Jurkat, Clone E6-1 (cell line): ENCODE results near the gene SYNGAP1. TPM values are rescaled to one million over a fixed set of nuclear protein-coding genes. Genes with fewer than 3 reads are reported as not detected.
"Not testable (repeated sequence)": the region's sequence is repeated elsewhere in the genome, so short reads cannot be mapped to it uniquely, and the experiment has no call there.

Source experiments
- DNase-seq: peaks from one replicate; pipeline ENCODE4 v3.0.0-alpha.2; 2011; ENCODE audit warnings: low read depth, low spot score
- H3K4me3 ChIP-seq: 2 replicates; pipeline ENCODE4 v1.5.1; 2011; ENCODE audit warnings: mild to moderate bottlenecking, low read length, control low read depth, moderate library complexity
- polyA plus RNA-seq: library from polyadenylated mRNA; unstranded; fragments of >200 nt; gene quantifications from one replicate; pipeline ENCODE4 v1.2.1, GENCODE V29; 2012; ENCODE audit warnings: missing spikeins; ENCODE audit not compliant: insufficient read length, insufficient read depth

The SYNGAP1 gene
- 30.1 TPM for polyA plus RNA-seq

- peak within 1 kb of the TSS; percentile 67 for H3K4me3 ChIP-seq
- peak; percentile 51 for DNase-seq
These were observed at the start of gene SYNGAP1 for GRCh38 chr6:33419580-33420490. SYNGAP1 (plus strand) TSS chr6:33420065; CDS start chr6:33420265, 200 bp downstream.

DNA sequence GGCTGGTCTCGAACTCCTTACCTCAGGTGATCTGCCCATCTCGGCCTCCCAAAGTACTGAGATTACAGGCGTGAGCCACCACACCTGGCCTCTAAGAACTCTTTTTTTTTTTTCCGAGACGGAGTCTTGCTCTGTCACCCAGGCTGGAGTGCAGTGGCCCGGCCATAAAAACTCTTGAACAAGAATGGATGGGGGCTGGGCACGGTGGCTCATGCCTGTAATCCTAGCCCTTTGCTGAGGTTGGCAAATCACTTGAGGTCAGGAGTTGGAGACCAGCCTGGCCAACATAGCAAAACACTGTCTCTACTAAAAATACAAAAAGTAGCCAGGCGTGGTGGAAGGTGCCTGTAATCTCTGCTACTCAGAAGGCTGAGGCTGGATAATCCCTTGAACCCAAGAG lies 48.0 kb upstream of the SYNGAP1 start:
- not testable (repeated sequence) for H3K4me3 ChIP-seq, DNase-seq

DNA sequence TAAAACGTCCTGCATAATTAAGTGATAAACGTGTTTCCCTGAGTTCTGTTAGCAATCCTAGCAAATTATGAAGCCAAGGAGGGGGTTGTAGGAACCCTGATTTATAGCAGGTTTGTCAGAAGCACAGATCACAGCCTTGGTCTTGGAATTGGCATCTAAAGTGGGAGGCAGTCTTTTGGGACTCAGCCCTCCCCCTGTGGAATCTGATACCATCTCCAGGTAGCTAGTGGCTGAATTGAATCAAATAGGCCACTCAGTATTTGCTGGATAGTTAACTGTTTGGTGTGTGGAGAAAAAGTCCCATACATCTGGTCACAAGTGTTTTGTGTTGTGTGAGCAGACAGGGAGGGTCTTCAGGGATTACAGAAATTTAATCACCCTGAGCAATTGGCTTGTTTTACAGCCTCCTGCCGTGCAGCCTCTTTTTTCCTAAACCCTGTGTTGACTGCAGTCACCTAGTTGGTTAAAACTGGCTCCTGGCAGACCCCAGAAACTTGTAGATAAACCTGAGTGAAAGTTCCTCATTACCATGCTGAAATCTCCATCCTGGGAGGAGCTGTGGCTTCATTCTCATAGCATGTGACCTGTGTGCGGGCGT lies 47.2 kb upstream of the SYNGAP1 start:
- no peak overlapping the region for H3K4me3 ChIP-seq
- DNase-seq: no peak

- no peak overlapping the region for H3K4me3 ChIP-seq
- peak; percentile 69 for DNase-seq
These were observed 45.6 kb upstream of the SYNGAP1 start for GRCh38 chr6:33373960-33374910.

DNA sequence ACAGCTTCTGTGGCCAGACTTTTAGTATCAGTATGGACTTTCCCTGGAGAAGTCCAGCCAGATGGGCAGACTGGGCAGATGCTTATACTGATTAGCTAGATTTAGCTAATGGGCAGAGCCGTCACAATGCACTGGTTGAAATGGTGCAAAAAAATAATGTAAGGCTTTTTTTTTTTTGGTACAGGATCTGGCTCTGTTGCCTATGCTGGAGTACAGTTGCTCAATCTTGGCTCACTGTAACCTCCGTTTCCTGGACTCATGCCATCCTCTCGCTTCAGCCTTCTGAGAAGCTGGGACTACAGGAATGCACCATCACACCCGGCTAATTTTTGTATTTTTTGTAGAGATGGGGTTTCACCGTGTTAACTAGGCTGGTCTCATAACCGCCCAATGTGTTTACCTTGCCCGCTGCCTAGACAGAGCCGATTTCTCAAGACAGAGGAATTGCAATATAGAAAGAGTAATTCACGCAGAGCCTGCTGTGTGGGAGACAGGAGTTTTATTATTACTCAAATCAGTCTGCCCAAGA lies 44.7 kb upstream of the SYNGAP1 start:
- H3K4me3 ChIP-seq: no peak overlapping the region
- no peak for DNase-seq

DNA sequence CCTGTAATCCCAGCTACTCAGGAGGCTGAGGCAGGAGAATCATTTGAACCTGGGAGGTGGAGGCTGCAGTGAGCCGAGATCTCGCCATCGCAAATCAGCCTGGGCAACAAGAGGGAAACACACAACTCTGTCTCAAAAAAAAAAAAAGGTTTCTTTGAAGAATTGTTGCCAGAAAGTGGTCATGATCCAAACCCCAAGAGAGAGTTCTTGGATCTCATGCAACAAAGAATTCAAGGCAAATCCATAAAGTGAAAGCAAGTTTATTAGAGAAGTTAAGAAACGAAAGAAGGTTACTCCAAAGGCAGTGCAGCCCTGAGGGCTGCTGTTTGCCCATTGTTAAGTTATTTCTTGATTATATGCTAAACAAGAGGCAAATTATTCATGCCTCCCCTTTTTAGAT lies 42.7 kb upstream of the SYNGAP1 start:
- no peak overlapping the region for H3K4me3 ChIP-seq
- no peak for DNase-seq

GRCh38 chr6:33379184-33379583 lies 40.7 kb upstream of the SYNGAP1 start:
- not testable (repeated sequence) for DNase-seq, H3K4me3 ChIP-seq

DNA sequence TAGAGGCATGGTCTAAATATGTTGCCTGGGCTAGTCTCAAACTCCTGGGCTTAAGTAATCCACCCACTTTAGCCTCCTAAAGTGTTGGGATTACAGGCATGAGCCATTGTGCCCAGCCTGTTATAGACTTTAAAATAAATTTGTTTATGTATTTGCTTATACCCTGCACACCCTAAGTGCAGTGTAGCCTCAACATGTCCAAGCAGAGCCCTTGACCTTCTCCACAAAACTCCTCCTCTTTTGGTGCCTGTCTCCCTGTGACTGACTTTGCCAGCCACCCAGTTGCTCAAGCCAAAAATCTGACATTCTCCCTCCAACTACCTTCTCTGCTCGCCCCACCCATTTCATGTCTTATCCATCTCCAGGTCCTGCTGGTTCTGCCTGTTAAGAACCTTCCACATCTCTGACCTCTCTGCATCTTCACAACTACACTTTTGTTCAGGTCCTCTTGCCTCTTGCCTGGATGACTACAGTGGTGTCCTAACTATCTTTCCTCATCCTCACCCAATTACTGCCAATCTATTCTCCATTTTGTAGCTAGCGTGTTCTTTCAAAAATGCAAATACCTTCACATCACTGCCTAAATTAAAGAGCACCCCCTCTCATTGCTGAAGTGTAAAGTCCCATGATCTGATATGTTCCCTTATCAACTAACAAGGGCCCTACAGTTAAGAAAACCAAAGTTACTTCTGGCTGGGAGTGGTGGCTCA lies 39.4 kb upstream of the SYNGAP1 start:
- no peak overlapping the region for H3K4me3 ChIP-seq

DNA sequence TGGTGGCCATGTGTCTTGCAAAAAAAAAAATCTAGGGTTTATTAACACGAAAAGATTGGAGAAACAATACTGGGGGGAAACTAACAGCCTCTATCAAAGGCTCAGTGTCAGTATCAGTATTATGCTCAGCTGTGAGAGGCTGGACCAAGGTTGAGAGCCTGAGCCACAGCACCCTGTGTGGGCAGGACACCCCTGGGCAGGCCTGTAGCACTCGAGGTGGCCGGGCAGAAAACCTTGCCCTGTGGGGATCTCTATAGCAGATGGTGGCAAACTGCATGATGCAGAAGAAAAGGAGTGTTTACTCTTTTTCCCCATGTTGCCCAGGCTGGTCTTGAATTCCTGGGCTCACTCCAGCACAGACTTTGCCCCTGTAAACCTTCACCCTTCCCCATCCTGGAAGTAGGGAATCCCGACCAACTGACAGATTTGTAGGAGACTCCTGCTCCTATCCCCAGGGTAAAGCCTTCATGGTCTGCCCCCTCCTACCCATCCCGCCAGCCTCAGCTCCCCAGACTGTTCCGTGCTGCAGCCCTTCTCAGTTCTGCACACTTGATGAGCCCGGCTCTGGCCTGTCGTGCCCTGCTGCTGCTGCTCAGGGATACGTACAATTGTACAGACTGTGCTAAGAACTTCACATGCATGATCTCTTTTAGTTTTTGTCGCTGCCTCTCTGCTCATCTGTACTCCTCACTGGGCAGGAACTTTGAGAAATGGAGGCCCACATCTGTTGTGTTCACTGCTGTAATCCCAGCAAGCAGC lies 36.3 kb upstream of the SYNGAP1 start:
- DNase-seq: no peak
- H3K4me3 ChIP-seq: no peak overlapping the region

More for the DNA sequence above, 39.4 kb upstream of the SYNGAP1 start:
- DNase-seq: no peak

- no peak for DNase-seq
- H3K4me3 ChIP-seq: no peak overlapping the region
These were observed 35.3 kb upstream of the SYNGAP1 start for GRCh38 chr6:33384581-33385020.

DNA sequence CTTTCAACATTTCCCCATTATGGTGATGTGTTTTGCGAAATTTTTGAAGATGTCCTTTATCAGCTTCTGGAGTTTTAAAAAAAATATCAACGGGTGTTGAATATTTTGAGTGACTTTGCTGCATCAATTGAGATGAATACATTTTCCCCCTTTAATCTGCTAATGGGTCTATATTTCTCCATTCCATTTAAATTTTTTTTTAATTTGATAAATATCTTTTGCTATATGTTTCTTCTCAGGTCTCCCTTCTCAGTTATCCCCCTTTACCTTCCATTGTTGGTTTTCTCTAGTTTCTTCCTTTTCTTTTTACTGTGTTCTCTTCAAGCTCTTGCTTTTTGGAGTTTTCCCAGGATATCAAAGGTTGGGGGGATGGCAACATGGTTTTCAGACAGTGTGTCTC lies 29.7 kb upstream of the SYNGAP1 start:
- DNase-seq: no peak
- H3K4me3 ChIP-seq: no peak overlapping the region

- no peak for DNase-seq
- peak overlapping the region; percentile 81 for H3K4me3 ChIP-seq
These were observed 29.0 kb upstream of the SYNGAP1 start for GRCh38 chr6:33390767-33391277.

GRCh38 chr6:33391278-33391921 lies 28.5 kb upstream of the SYNGAP1 start, which contains the start of gene KIFC1:
KIFC1 (plus strand) TSS chr6:33391823; CDS start chr6:33391986, 163 bp downstream.
- DNase-seq: peak; percentile 100
- peak within 1 kb of the TSS; percentile 81 for H3K4me3 ChIP-seq

DNA sequence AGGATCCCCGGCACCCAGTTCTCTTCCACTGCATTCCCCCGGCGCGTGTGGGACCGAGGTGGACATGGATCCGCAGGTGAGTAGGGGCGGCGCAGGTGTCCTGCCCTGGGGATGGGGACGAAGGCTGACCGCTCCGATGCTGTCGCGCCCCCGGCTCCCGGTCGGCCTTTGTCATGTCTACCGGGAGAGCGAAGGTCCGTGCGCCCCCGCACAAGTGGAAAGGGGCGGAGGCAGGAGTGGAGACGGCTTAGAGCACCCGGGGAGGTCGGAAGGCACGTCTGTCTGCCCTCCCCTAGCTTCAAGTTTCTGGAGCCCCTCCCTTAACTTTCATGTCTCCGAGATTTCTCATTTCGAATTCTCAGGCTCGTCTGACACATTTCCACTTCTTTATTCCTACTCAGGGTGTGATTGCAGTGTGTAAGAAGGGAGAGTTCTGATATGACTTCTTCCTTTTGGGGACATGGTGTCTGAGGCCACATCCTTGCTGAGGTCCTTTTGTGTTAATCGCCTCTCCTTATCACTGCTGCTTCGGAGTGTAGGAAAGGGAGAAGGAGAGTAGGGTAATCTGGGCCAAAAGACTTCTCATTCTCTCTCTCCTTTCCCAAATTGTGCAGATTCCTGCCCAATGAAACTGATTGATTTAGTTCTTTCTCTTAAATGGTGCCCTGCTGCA lies 27.8 kb upstream of the SYNGAP1 start:
- peak overlapping the region; percentile 81 for H3K4me3 ChIP-seq
- DNase-seq: no peak

GRCh38 chr6:33392595-33392948 lies 27.3 kb upstream of the SYNGAP1 start:
- H3K4me3 ChIP-seq: peak overlapping the region; percentile 81
- no peak for DNase-seq

DNA sequence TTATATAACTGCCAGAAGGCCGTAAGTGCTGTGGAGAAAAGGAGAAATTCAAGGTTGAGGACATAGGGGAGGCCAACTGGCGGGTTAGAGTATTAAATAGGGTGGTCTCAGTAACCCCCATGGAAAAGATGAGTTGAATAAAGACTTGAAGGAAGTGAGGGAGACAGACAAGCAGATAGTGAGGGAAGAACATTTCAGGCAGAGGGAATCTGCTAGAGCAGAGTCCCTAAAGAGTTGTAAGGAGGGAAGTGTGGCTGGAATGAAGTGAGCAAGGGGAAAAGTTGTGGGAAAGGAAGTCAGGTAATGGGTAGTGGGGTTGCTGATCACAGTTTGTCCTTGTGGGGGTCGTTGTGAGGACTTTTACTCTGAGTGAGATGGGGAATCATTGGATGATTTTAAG lies 26.9 kb upstream of the SYNGAP1 start:
- DNase-seq: no peak
- H3K4me3 ChIP-seq: peak overlapping the region; percentile 81

- no peak overlapping the region for H3K4me3 ChIP-seq
- DNase-seq: no peak
These were observed 22.3 kb upstream of the SYNGAP1 start for GRCh38 chr6:33397541-33397940.
